ENCODE data around the gene LSR.
A peak's percentile ranks its signal among the peaks of the same experiment; 100 is the strongest.

Gene LSR

GRCh38 chr19:35269438-35270117, 20.8 kb downstream of the LSR start:
- TF ChIP-seq EZH2 (IDR thresholded peaks at IDR 0.05; ENCODE audit: borderline replicate concordance, low read length) (no peak), CTCF (IDR thresholded peaks at IDR 0.05; ENCODE audit: low read length) (peak; percentile 59)
- peaks cover 71% of the 10 kb centered on the region for H3K36me3 ChIP-seq (ENCODE audit: insufficient read depth, low read length)
- no peak overlapping the region for H3K27ac ChIP-seq (ENCODE audit: low read depth, low read length, poor library complexity, severe bottlenecking)
- peaks cover 24% of the 10 kb centered on the region for H3K4me1 ChIP-seq (ENCODE audit: insufficient read depth, low read length, severe bottlenecking)
- H3F3A ChIP-seq (ENCODE audit: insufficient read depth, low read length), result no peaks in the 10 kb centered on the region
- no peaks in the 10 kb centered on the region for H3K9me3 ChIP-seq (ENCODE audit: low read length)
- no peak overlapping the region for H2AFZ ChIP-seq (ENCODE audit: low read length)
- H4K20me1 ChIP-seq (ENCODE audit: insufficient read depth, low read length), result no peaks in the 10 kb centered on the region
- H3K4me3 ChIP-seq (ENCODE audit: low read depth, low read length, poor library complexity, severe bottlenecking), result peak overlapping the region; percentile 71
- peak overlapping the region; percentile 79 for H3K9ac ChIP-seq (ENCODE audit: low read length)
- no peaks in the 10 kb centered on the region for H3K27me3 ChIP-seq (ENCODE audit: insufficient read depth, low read length)
- no peaks in the 10 kb centered on the region for H3K9me2 ChIP-seq (ENCODE audit: low read depth, low read length)
- H3K79me2 ChIP-seq (ENCODE audit: insufficient read depth, low read length), result no peaks in the 10 kb centered on the region
- peak overlapping the region; percentile 68 for H3K4me2 ChIP-seq (ENCODE audit: low read length)

- Histone ChIP-seq H3K9ac (ENCODE audit: low read length) (no peak overlapping the region), H3K27ac (ENCODE audit: low read depth, low read length, poor library complexity, severe bottlenecking) (no peak overlapping the region), H3F3A (ENCODE audit: insufficient read depth, low read length) (no peaks in the 10 kb centered on the region), H3K4me1 (ENCODE audit: insufficient read depth, low read length, severe bottlenecking) (peaks cover 19% of the 10 kb centered on the region), H3K36me3 (ENCODE audit: insufficient read depth, low read length) (peaks cover 73% of the 10 kb centered on the region), H4K20me1 (ENCODE audit: insufficient read depth, low read length) (no peaks in the 10 kb centered on the region), H3K79me2 (ENCODE audit: insufficient read depth, low read length) (no peaks in the 10 kb centered on the region), H3K9me2 (ENCODE audit: low read depth, low read length) (no peaks in the 10 kb centered on the region), H2AFZ (ENCODE audit: low read length) (no peak overlapping the region), H3K9me3 (ENCODE audit: low read length) (no peaks in the 10 kb centered on the region), H3K4me2 (ENCODE audit: low read length) (0 out of 2 replicates have a peak overlapping the region, but pooled peaks have one; percentile 68), H3K27me3 (ENCODE audit: insufficient read depth, low read length) (no peaks in the 10 kb centered on the region), H3K4me3 (ENCODE audit: low read depth, low read length, poor library complexity, severe bottlenecking) (no peak overlapping the region)
- no peak for TF ChIP-seq CTCF (IDR thresholded peaks at IDR 0.05; ENCODE audit: low read length)
- TF ChIP-seq EZH2 (IDR thresholded peaks at IDR 0.05; ENCODE audit: borderline replicate concordance, low read length), result no peak
Observed at GRCh38 chr19:35270381-35270811, 21.6 kb downstream of the LSR start.

GRCh38 chr19:35271546-35271945, 22.7 kb downstream of the LSR start:
- peaks cover 75% of the 10 kb centered on the region for H3K36me3 ChIP-seq (ENCODE audit: insufficient read depth, low read length)
- H2AFZ ChIP-seq (ENCODE audit: low read length), result no peak overlapping the region
- no peaks in the 10 kb centered on the region for H3K79me2 ChIP-seq (ENCODE audit: insufficient read depth, low read length)
- H3K9me3 ChIP-seq (ENCODE audit: low read length), result no peaks in the 10 kb centered on the region
- no peaks in the 10 kb centered on the region for H4K20me1 ChIP-seq (ENCODE audit: insufficient read depth, low read length)
- no peak overlapping the region for H3K27ac ChIP-seq (ENCODE audit: low read depth, low read length, poor library complexity, severe bottlenecking)
- TF ChIP-seq EZH2 (IDR thresholded peaks at IDR 0.05; ENCODE audit: borderline replicate concordance, low read length) (no peak), CTCF (IDR thresholded peaks at IDR 0.05; ENCODE audit: low read length) (no peak)
- no peak overlapping the region for H3K4me3 ChIP-seq (ENCODE audit: low read depth, low read length, poor library complexity, severe bottlenecking)
- no peaks in the 10 kb centered on the region for H3K9me2 ChIP-seq (ENCODE audit: low read depth, low read length)
- H3F3A ChIP-seq (ENCODE audit: insufficient read depth, low read length), result no peaks in the 10 kb centered on the region
- no peak overlapping the region for H3K9ac ChIP-seq (ENCODE audit: low read length)
- peaks cover 12% of the 10 kb centered on the region for H3K4me1 ChIP-seq (ENCODE audit: insufficient read depth, low read length, severe bottlenecking)
- no peak overlapping the region for H3K4me2 ChIP-seq (ENCODE audit: low read length)
- H3K27me3 ChIP-seq (ENCODE audit: insufficient read depth, low read length), result no peaks in the 10 kb centered on the region
